Loucy (cell line): Measurements from ENCODE around the gene BCAS4.

Experiments used
- H2AFZ ChIP-seq: fragments of 200-600 bp; sonication (generic); 2 replicates; pipeline ENCODE4 v1.6.0; 2016; ENCODE audit warnings: antibody characterized with exemption, mild to moderate bottlenecking, low read length, moderate library complexity
- H3F3A ChIP-seq: fragments of 200-600 bp; 2 replicates; pipeline ENCODE4 v1.6.0; 2016; ENCODE audit warnings: antibody characterized with exemption, low read depth, mild to moderate bottlenecking
- H3K27me3 ChIP-seq: fragments of 200-600 bp; sonication (generic); 2 replicates; pipeline ENCODE4 v1.6.1; 2014; ENCODE audit warnings: low read length, mild to moderate bottlenecking; ENCODE audit not compliant: insufficient read depth, poor library complexity, severe bottlenecking
- H3K36me3 ChIP-seq: fragments of 200-600 bp; sonication (generic); 2 replicates; pipeline ENCODE4 v1.6.1; 2016; ENCODE audit warnings: low read length; ENCODE audit not compliant: insufficient read depth
- H3K4me1 ChIP-seq: fragments of 200-600 bp; sonication (generic); 2 replicates; pipeline ENCODE4 v1.5.1; 2014; ENCODE audit warnings: low read length, mild to moderate bottlenecking; ENCODE audit not compliant: insufficient read depth, poor library complexity, severe bottlenecking
- H3K4me2 ChIP-seq: fragments of 200-600 bp; sonication (generic); 2 replicates; pipeline ENCODE4 v1.6.0; 2014; ENCODE audit warnings: antibody characterized with exemption, low read length, low read depth, mild to moderate bottlenecking; ENCODE audit not compliant: poor library complexity, severe bottlenecking
- H3K4me3 ChIP-seq: fragments of 200-600 bp; sonication (generic); 2 replicates; pipeline ENCODE4 v1.5.1; 2014; ENCODE audit warnings: low read length, mild to moderate bottlenecking, mixed read lengths; ENCODE audit not compliant: poor library complexity, severe bottlenecking
- H3K79me2 ChIP-seq: fragments of 200-600 bp; sonication (generic); 2 replicates; pipeline ENCODE4 v1.6.1; 2014; ENCODE audit warnings: low read length; ENCODE audit not compliant: insufficient read depth
- H3K9ac ChIP-seq: fragments of 200-600 bp; sonication (generic); 2 replicates; pipeline ENCODE4 v1.6.0; 2014; ENCODE audit warnings: mild to moderate bottlenecking, low read depth, low read length, moderate library complexity; ENCODE audit not compliant: poor library complexity, severe bottlenecking
- H3K9me2 ChIP-seq: fragments of 200-600 bp; sonication (generic); replicated peaks from 2 replicates; pipeline ENCODE4 v1.6.1; 2016; ENCODE audit warnings: low read depth, low read length, mixed read lengths
- H3K9me3 ChIP-seq: fragments of 200-600 bp; sonication (generic); 2 replicates; pipeline ENCODE4 v1.6.1; 2014; ENCODE audit warnings: mild to moderate bottlenecking, antibody characterized with exemption, low read length, low read depth; ENCODE audit not compliant: insufficient read depth
- H4K20me1 ChIP-seq: fragments of 200-600 bp; sonication (generic); 2 replicates; pipeline ENCODE4 v1.6.0; 2014; ENCODE audit warnings: antibody characterized with exemption, low read length, mild to moderate bottlenecking; ENCODE audit not compliant: insufficient read depth, poor library complexity, severe bottlenecking
- EZH2phosphoT487 ChIP-seq: fragments of 200-600 bp; IDR thresholded peaks from 2 replicates; pipeline ENCODE4 v1.6.1; 2018; ENCODE audit warnings: antibody characterized with exemption, mild to moderate bottlenecking, moderate library complexity, borderline replicate concordance
- TF ChIP-seq, protein P1 (sequence below): fragments of 200-600 bp; sonication (generic); conservative IDR thresholded peaks from 2 replicates; pipeline ENCODE4 v1.5.1; 2014; ENCODE audit warnings: mild to moderate bottlenecking, antibody characterized with exemption, low read length

BCAS4 gene

DNA sequence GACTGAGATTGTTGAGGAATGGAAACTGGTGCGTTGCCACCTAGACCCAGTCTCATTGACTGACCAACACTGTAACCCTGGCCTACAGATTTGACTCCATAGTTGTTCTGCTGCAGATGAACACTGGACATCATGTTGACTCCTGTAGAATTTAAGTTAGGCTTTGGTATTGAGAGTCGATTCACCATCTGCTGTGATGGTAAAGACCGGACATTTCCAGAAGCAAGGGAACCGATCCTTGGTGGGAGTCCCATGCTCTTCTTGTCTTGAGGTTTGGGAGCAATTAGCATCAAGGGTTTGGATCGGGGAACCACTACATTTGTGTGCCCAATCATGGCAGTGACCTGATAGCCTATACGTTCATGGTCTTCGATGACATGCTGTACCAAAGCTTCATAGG, 98.8 kb downstream of the BCAS4 start:
- TF ChIP-seq, protein P1, sequence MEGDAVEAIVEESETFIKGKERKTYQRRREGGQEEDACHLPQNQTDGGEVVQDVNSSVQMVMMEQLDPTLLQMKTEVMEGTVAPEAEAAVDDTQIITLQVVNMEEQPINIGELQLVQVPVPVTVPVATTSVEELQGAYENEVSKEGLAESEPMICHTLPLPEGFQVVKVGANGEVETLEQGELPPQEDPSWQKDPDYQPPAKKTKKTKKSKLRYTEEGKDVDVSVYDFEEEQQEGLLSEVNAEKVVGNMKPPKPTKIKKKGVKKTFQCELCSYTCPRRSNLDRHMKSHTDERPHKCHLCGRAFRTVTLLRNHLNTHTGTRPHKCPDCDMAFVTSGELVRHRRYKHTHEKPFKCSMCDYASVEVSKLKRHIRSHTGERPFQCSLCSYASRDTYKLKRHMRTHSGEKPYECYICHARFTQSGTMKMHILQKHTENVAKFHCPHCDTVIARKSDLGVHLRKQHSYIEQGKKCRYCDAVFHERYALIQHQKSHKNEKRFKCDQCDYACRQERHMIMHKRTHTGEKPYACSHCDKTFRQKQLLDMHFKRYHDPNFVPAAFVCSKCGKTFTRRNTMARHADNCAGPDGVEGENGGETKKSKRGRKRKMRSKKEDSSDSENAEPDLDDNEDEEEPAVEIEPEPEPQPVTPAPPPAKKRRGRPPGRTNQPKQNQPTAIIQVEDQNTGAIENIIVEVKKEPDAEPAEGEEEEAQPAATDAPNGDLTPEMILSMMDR: no peak
- no peak for TF ChIP-seq EZH2phosphoT487
- H3K9ac ChIP-seq: no peak overlapping the region
- no peak overlapping the region for H3K4me3 ChIP-seq
- peaks cover 14% of the 10 kb centered on the region; the same call in 1 of the 2 replicates for H3K79me2 ChIP-seq
- H3K9me2 ChIP-seq: no peaks in the 10 kb centered on the region
- H3K4me1 ChIP-seq: no peaks in the 10 kb centered on the region
- H3K4me2 ChIP-seq: no peak overlapping the region
- no peaks in the 10 kb centered on the region for H3K27me3 ChIP-seq
- H3K9me3 ChIP-seq: no peaks in the 10 kb centered on the region
- peaks cover 90% of the 10 kb centered on the region; the same call in 1 of the 2 replicates for H3K36me3 ChIP-seq
- peaks cover 14% of the 10 kb centered on the region for H4K20me1 ChIP-seq
- no peak overlapping the region for H2AFZ ChIP-seq
- H3F3A ChIP-seq: no peaks in the 10 kb centered on the region

DNA sequence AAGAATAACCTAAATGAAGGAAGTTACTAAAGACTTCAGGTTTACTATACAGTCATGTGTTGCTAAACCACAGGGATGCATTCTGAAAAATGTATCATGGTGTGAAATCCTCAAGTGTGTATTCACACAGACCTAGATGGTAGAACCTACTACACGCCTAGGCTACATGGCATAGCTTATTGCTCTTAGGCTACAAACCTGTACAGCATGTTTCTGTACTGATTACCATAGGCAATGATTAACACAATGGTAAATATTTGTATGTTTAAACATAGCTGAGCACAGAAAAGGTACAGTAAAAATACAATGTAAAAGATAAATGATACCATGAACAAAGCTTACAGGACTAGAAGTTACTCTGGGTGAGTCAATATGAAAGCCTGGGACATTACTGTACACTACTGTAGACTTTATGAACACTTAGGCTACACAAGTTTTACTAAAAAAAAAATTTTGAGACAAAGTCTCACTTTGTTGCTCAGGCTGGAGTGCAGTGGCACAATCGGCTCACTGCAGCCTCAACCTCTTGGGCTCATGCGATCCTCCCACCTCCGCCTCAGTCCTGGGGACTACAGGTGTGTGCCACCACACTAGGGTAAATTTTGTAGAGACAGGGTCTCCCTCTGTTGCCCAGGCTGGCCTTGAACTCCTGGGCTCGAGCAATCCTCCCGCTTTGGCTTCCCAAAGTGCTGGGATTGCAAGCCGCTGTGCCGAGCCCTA, 100.4 kb downstream of the BCAS4 start:
- Histone ChIP-seq H2AFZ (no peak overlapping the region), H3K79me2 (peaks cover 26% of the 10 kb centered on the region; the same call in 1 of the 2 replicates), H3K9me3 (no peaks in the 10 kb centered on the region), H3K4me2 (no peak overlapping the region), H3K36me3 (peaks cover 90% of the 10 kb centered on the region), H3K27me3 (no peaks in the 10 kb centered on the region), H4K20me1 (peaks cover 31% of the 10 kb centered on the region), H3K9me2 (no peaks in the 10 kb centered on the region), H3K4me3 (no peak overlapping the region), H3K4me1 (no peaks in the 10 kb centered on the region), H3F3A (no peaks in the 10 kb centered on the region), H3K9ac (no peak overlapping the region)
- no peak for TF ChIP-seq EZH2phosphoT487
- TF ChIP-seq, protein P1: no peak

DNA sequence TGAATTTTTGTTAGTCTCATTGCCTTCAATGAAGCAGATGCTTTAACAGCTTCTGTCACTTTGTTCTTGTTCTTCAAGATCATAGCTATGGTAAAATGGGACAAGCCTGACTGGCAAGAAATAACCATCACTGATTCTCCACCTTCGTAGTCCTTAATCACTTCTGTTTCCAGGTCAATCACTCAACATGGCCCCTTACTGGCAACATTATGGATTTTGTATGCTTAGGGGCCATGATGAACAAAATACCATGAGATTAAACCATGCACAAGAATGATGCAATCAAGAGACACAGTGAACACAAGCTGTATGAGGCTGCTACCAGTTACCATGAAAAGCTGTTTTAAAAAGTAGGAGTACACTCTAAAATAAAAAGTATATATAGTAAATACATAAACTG, 103.6 kb downstream of the BCAS4 start:
- Histone ChIP-seq H3K9ac (no peak overlapping the region), H3K9me2 (no peaks in the 10 kb centered on the region), H2AFZ (no peak overlapping the region), H3K9me3 (no peaks in the 10 kb centered on the region), H3K4me1 (no peaks in the 10 kb centered on the region), H3K27me3 (no peaks in the 10 kb centered on the region), H3K4me3 (no peak overlapping the region), H4K20me1 (peaks cover 54% of the 10 kb centered on the region), H3F3A (no peaks in the 10 kb centered on the region), H3K79me2 (peaks cover 57% of the 10 kb centered on the region), H3K36me3 (peaks cover 90% of the 10 kb centered on the region), H3K4me2 (no peak overlapping the region)
- no peak for TF ChIP-seq EZH2phosphoT487
- TF ChIP-seq, protein P1: no peak
